Trophoblast cell (in vitro differentiated cells and primary cell): ENCODE measurements around the gene SLFN12L.
"Not testable (repeated sequence)": the region's sequence is repeated elsewhere in the genome, so short reads cannot be mapped to it uniquely, and the experiment has no call there.

Experiments
- DNase-seq, 2 donors: peaks; one replicate each; pipeline ENCODE4 v3.0.0-alpha.2; 2016
- H2AFZ ChIP-seq: 2 replicates; pipeline ENCODE4 v1.6.1; 2013; ENCODE audit warnings: low read length, moderate library complexity, mild to moderate bottlenecking; ENCODE audit not compliant: insufficient read depth, poor library complexity
- H2AK5ac ChIP-seq: 2 replicates; pipeline ENCODE4 v1.6.1; 2013; ENCODE audit warnings: mild to moderate bottlenecking, low read length
- H2BK120ac ChIP-seq: 2 replicates; pipeline ENCODE4 v1.6.1; 2013; ENCODE audit warnings: low read length, mild to moderate bottlenecking, moderate library complexity; ENCODE audit not compliant: insufficient read depth, poor library complexity
- H2BK12ac ChIP-seq: 2 replicates; pipeline ENCODE4 v1.6.1; 2013; ENCODE audit warnings: mild to moderate bottlenecking, low read length, moderate library complexity
- H2BK5ac ChIP-seq: 2 replicates; pipeline ENCODE4 v1.6.1; 2013; ENCODE audit warnings: low read length, low read depth, moderate library complexity, mild to moderate bottlenecking; ENCODE audit not compliant: poor library complexity
- H3K14ac ChIP-seq: 2 replicates; pipeline ENCODE4 v1.6.1; 2013; ENCODE audit warnings: mild to moderate bottlenecking, low read length
- H3K18ac ChIP-seq: 2 replicates; pipeline ENCODE4 v1.6.1; 2013; ENCODE audit warnings: mild to moderate bottlenecking, low read length
- H3K23ac ChIP-seq: 2 replicates; pipeline ENCODE4 v1.6.1; 2013; ENCODE audit warnings: low read length
- H3K27ac ChIP-seq: 2 replicates; pipeline ENCODE4 v1.5.1; 2013; ENCODE audit warnings: low read depth, mild to moderate bottlenecking, inconsistent platforms, low read length, moderate library complexity
- H3K27me3 ChIP-seq: 2 replicates; pipeline ENCODE4 v1.6.1; 2013; ENCODE audit warnings: inconsistent platforms, mild to moderate bottlenecking, low read length, moderate library complexity; ENCODE audit not compliant: insufficient read depth
- H3K36me3 ChIP-seq, 2 experiments: 1 replicate in 1 of 2; 2 replicates in 1 of 2; pipeline ENCODE4 v1.6.1; 2013; ENCODE audit warnings: low read length in 2 of 2, mild to moderate bottlenecking in 2 of 2, moderate library complexity in 1 of 2; ENCODE audit not compliant: insufficient read depth in 2 of 2, control insufficient read depth in 1 of 2
- H3K4ac ChIP-seq: 2 replicates; pipeline ENCODE4 v1.6.1; 2013; ENCODE audit warnings: low read depth, mild to moderate bottlenecking, low read length, moderate library complexity
- H3K4me1 ChIP-seq, 2 experiments: 1 replicate in 1 of 2; 2 replicates in 1 of 2; pipeline ENCODE4 v1.6.1; 2013; ENCODE audit warnings: low read length in 2 of 2, mild to moderate bottlenecking in 2 of 2, moderate library complexity in 1 of 2; ENCODE audit not compliant: insufficient read depth in 2 of 2, control insufficient read depth in 1 of 2
- H3K4me2 ChIP-seq: 2 replicates; pipeline ENCODE4 v1.6.1; 2013; ENCODE audit warnings: inconsistent platforms, mild to moderate bottlenecking, low read length, moderate library complexity
- H3K4me3 ChIP-seq: 2 replicates; pipeline ENCODE4 v1.5.1; 2013; ENCODE audit warnings: mild to moderate bottlenecking, low read depth, low read length, inconsistent platforms
- H3K79me1 ChIP-seq: one replicate; pipeline ENCODE4 v1.6.1; 2013; ENCODE audit warnings: low read length
- H3K79me2 ChIP-seq: 2 replicates; pipeline ENCODE4 v1.6.1; 2013; ENCODE audit warnings: low read length, mild to moderate bottlenecking; ENCODE audit not compliant: control insufficient read depth, insufficient read depth, poor library complexity
- H3K9ac ChIP-seq: 2 replicates; pipeline ENCODE4 v1.6.1; 2013; ENCODE audit warnings: mild to moderate bottlenecking, low read length
- H3K9me3 ChIP-seq: 2 replicates; pipeline ENCODE4 v1.6.1; 2013; ENCODE audit warnings: low read depth, mild to moderate bottlenecking, control low read depth, inconsistent platforms, low read length; ENCODE audit not compliant: insufficient read depth
- H4K12ac ChIP-seq: 2 replicates; pipeline ENCODE4 v1.6.1; 2013; ENCODE audit warnings: low read depth, mild to moderate bottlenecking, low read length, moderate library complexity
- H4K8ac ChIP-seq: 2 replicates; pipeline ENCODE4 v1.6.1; 2013; ENCODE audit warnings: low read depth, mild to moderate bottlenecking, low read length, moderate library complexity
- H4K91ac ChIP-seq: one replicate; pipeline ENCODE4 v1.6.1; 2013; ENCODE audit warnings: low read depth, mild to moderate bottlenecking, low read length, moderate library complexity
- WGBS: extraction: QIAGEN DNeasy Blood & Tissue Kit; methylation state at CpG from one replicate; pipeline ENCODE4 v1.1.7; 2013; ENCODE audit warnings: missing lambda C conversion rate; ENCODE audit not compliant: insufficient read length, insufficient coverage; ENCODE audit errors: extremely low coverage; 5-methylcytosine and 5-hydroxymethylcytosine counted together

Gene SLFN12L

DNA sequence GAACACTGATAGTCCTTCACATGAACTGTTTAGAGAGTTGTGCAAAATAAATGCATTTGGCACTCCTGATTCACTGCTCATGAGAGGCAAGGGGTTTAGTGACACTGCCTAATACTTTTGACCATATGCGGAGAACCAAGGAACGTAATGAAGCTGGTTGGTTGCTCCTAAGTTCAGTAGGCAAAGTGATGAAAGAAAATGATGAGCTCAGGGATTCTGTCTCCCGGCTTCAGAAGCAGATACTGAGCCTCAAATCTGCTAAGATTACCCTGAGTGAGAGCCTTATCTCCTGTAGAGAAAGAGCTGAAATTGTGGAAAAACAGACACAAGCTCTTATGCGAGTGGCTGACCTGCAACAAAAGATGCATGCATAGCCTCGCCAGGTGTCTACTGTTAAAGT lies 83.4 kb downstream of the SLFN12L start:
- not testable (repeated sequence) for H2AFZ ChIP-seq, H4K8ac ChIP-seq, H4K91ac ChIP-seq, H3K79me2 ChIP-seq, H2BK120ac ChIP-seq, H3K23ac ChIP-seq, H3K4me3 ChIP-seq, H3K9ac ChIP-seq, H3K9me3 ChIP-seq, H3K18ac ChIP-seq, H3K14ac ChIP-seq, H3K79me1 ChIP-seq, H3K4me2 ChIP-seq, H2BK5ac ChIP-seq, H2AK5ac ChIP-seq, H2BK12ac ChIP-seq, H3K4ac ChIP-seq, H3K27me3 ChIP-seq, DNase-seq, H3K27ac ChIP-seq, H3K4me1 ChIP-seq, H3K36me3 ChIP-seq, H4K12ac ChIP-seq
- no CpG with 5 or more reads among the region's 5 CpGs for WGBS

- DNase-seq = no peak
- WGBS = no CpG with 5 or more reads among the region's 1 CpG
- Histone ChIP-seq H3K9me3 (no peaks in the 10 kb centered on the region), H2BK12ac (no peak overlapping the region), H3K23ac (no peak overlapping the region), H4K91ac (no peak overlapping the region), H3K9ac (no peak overlapping the region), H2BK120ac (no peak overlapping the region), H3K27me3 (peaks cover 9% of the 10 kb centered on the region), H3K4me1 (peaks cover 6 to 9% of the 10 kb centered on the region in 2 experiments), H3K27ac (no peak overlapping the region), H3K4me2 (no peak overlapping the region), H3K18ac (no peak overlapping the region), H3K4me3 (no peak overlapping the region), H4K8ac (no peak overlapping the region), H3K4ac (no peak overlapping the region), H3K36me3 (no peaks in the 10 kb centered on the region), H3K79me1 (peaks cover 3% of the 10 kb centered on the region), H3K79me2 (no peaks in the 10 kb centered on the region), H4K12ac (no peak overlapping the region), H2AFZ (no peak overlapping the region), H3K14ac (no peak overlapping the region), H2AK5ac (no peak overlapping the region), H2BK5ac (no peak overlapping the region)
These were observed 84.3 kb downstream of the SLFN12L start for GRCh38 chr17:35453171-35453570.

DNA sequence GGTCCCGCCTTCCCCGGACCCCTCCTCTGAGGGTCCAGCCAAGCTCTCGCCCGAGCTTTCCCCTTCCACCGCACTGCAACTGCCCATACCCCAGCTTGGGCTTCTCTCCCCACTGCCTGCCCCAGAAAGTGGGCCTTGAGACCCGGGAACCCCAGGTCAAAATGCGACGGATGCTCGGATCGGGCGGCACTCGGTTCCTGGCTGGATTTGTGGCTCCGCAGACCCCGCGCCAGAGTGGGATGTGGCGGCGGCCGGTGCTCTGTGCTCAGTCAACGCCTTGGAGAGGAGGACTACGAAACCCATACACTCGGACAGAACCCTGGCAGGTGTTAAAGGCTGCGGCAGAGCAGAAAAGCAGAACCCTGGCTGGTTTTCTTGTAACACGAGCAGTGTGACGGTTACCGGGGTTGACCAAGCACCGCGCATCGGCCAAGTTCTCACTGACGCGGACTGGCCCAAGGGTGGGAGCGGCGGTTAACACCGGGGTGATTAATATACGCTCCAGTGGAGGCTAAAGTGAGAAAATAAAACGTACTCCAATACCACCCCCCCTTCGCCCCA lies 88.0 kb downstream of the SLFN12L start:
- no peaks in the 10 kb centered on the region for H3K9me3 ChIP-seq
- peaks cover 5% of the 10 kb centered on the region for H3K79me1 ChIP-seq
- H4K91ac ChIP-seq = no peak overlapping the region
- H3K4me3 ChIP-seq = no peak overlapping the region
- no peak overlapping the region for H2BK12ac ChIP-seq
- H3K27me3 ChIP-seq = peaks cover 9% of the 10 kb centered on the region
- H2BK120ac ChIP-seq = no peak overlapping the region
- peak in 1 of 2 donors; percentile 4 for DNase-seq
- H3K9ac ChIP-seq = no peak overlapping the region
- WGBS = no CpG with 5 or more reads among the region's 36 CpGs
- no peak overlapping the region for H3K27ac ChIP-seq
- H4K8ac ChIP-seq = no peak overlapping the region
- no peaks in the 10 kb centered on the region for H3K79me2 ChIP-seq
- no peak overlapping the region for H3K23ac ChIP-seq
- no peak overlapping the region for H3K18ac ChIP-seq
- no peak overlapping the region for H3K4ac ChIP-seq
- H4K12ac ChIP-seq = no peak overlapping the region
- H3K14ac ChIP-seq = no peak overlapping the region
- peak overlapping the region; percentile 66 for H2AFZ ChIP-seq
- H2AK5ac ChIP-seq = no peak overlapping the region
- H3K4me2 ChIP-seq = peak overlapping the region; percentile 65
- H2BK5ac ChIP-seq = no peak overlapping the region
- H3K4me1 ChIP-seq = peaks cover 6 to 9% of the 10 kb centered on the region in 2 experiments
- no peaks in the 10 kb centered on the region for H3K36me3 ChIP-seq

- H2AFZ ChIP-seq = peak overlapping the region; percentile 18
- no peak overlapping the region for H3K4ac ChIP-seq
- peaks cover 9% of the 10 kb centered on the region for H3K27me3 ChIP-seq
- no peak overlapping the region for H3K9ac ChIP-seq
- H3K9me3 ChIP-seq = no peaks in the 10 kb centered on the region
- H3K4me1 ChIP-seq = peaks cover 6 to 9% of the 10 kb centered on the region in 2 experiments
- H3K4me3 ChIP-seq = no peak overlapping the region
- peak overlapping the region; percentile 90 for H3K4me2 ChIP-seq
- H4K91ac ChIP-seq = no peak overlapping the region
- no peak overlapping the region for H3K23ac ChIP-seq
- DNase-seq = no peak
- peaks cover 5% of the 10 kb centered on the region for H3K79me1 ChIP-seq
- H2BK5ac ChIP-seq = no peak overlapping the region
- no CpG with 5 or more reads among the region's 16 CpGs for WGBS
- no peak overlapping the region for H3K27ac ChIP-seq
- H2BK12ac ChIP-seq = no peak overlapping the region
- H3K18ac ChIP-seq = no peak overlapping the region
- no peak overlapping the region for H2AK5ac ChIP-seq
- H3K79me2 ChIP-seq = no peaks in the 10 kb centered on the region
- no peak overlapping the region for H3K14ac ChIP-seq
- no peaks in the 10 kb centered on the region for H3K36me3 ChIP-seq
- H2BK120ac ChIP-seq = no peak overlapping the region
- H4K12ac ChIP-seq = no peak overlapping the region
- no peak overlapping the region for H4K8ac ChIP-seq
These were observed 88.6 kb downstream of the SLFN12L start for GRCh38 chr17:35448899-35449227.
